ENCODE data around the gene ITGAX.

GRCh38 chr16:31412750-31413149, 57.8 kb downstream of the ITGAX start:
- TF ChIP-seq CTCF (IDR thresholded peaks at IDR 0.05), result no peak
- no peak for TF ChIP-seq POLR2AphosphoS5 (IDR thresholded peaks at IDR 0.05)
- no peak for TF ChIP-seq POLR2A (IDR thresholded peaks at IDR 0.05)
- TF ChIP-seq EP300 (IDR thresholded peaks at IDR 0.05), result no peak

Data from stomach (tissue), 4 donors.